ENCODE measurements around the gene TEX19. TPM values are rescaled to one million over a fixed set of nuclear protein-coding genes. Genes with fewer than 3 reads are reported as not detected.
"Not testable (repeated sequence)": the region's sequence is repeated elsewhere in the genome, so short reads cannot be mapped to it uniquely, and the experiment has no call there.

TEX19 gene
- total RNA-seq, 2 donors from 2014 or later: 0.46 to 0.48 TPM

DNA sequence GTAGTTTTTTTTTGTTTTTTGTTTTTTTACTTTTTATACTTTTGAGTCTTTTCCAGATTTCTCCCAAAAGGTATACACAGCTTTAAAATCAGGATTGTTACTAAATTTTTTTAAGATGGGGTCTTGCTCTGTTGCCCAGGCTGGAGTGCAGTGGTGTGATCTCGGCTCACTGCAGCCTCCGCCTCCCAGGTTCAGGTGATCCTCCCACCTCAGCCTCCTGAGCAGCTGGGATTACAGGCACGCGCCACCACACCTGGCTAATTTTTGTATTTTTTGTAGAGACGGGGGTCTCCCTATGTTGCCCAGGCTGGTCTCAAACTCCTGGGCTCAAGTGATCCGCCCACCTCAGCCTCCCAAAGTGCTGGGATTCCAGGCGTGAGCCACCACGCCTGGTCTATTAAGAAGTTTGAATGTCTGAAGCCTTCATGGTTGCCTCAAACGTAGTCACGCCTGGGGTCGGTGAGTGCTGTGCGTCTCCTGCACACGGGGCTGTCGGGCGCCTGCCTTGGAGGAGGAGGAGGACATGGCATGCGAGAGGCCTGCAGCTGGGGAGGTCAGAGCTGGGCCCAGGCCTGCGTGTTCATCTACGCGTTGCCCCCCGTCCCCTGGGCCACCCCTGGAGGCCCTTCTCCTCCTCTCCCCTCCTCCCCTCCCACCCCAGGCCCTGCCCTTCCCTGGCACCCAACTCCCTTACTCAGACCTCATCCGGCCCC, 23.3 kb downstream of the TEX19 start:
- not testable (repeated sequence) for DNase-seq; H3K36me3 Mint-ChIP-seq (ENCODE audit: low read depth)

DNA sequence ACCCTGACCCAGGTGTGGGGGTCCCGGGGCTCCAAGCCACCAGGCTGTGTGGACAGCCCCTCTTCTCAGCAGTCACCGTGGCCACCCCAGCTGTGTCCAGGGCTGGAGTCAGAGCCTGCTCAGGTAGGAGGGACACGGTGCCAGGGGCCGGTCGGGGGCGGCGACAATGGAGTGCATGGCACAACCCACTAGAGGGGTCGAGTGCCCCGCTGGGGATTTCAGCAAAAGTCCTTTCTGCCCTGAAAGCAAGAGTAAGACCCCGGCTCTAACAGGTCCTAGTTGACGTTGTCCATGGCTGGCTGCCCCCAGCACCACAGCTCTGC, 23.8 kb downstream of the TEX19 start:
- H3K36me3 Mint-ChIP-seq (ENCODE audit: low read depth): no peaks in the 10 kb centered on the region
- no peaks in the 10 kb centered on the region for H3K27me3 ChIP-seq (ENCODE audit: control insufficient read depth, insufficient read depth, low read length, poor library complexity, severe bottlenecking)
- no peak overlapping the region for H3K4me3 Mint-ChIP-seq
- H3K9ac ChIP-seq (ENCODE audit: extremely low read depth, low read length, poor library complexity, severe bottlenecking): no peak overlapping the region
- H3K27me3 Mint-ChIP-seq (ENCODE audit: insufficient read depth): peaks cover 11% of the 10 kb centered on the region
- WGBS, 2 experiments (ENCODE audit: insufficient coverage in 1 of 2, insufficient read length in 1 of 2): 86 to 96% methylated on average over 4 to 11 of the region's 11 CpGs
- no peak overlapping the region for H3K27ac ChIP-seq (ENCODE audit: low read depth, low read length)
- no peak for TF ChIP-seq CTCF (conservative IDR thresholded peaks at IDR 0.05)
- no peaks in the 10 kb centered on the region for H3K4me1 Mint-ChIP-seq
- DNase-seq: no peak
- H3K36me3 ChIP-seq (ENCODE audit: control insufficient read depth, insufficient read depth, low read length): no peaks in the 10 kb centered on the region
- no peak overlapping the region for H3K27ac Mint-ChIP-seq
- H3K4me1 ChIP-seq (ENCODE audit: control insufficient read depth, insufficient read depth, low read length): no peaks in the 10 kb centered on the region
- H3K9me3 Mint-ChIP-seq: no peaks in the 10 kb centered on the region
- H3K9me3 ChIP-seq (ENCODE audit: control insufficient read depth, low read length): no peaks in the 10 kb centered on the region
- no peak overlapping the region for H3K4me3 ChIP-seq (ENCODE audit: low read length)

More for the DNA sequence above, 23.3 kb downstream of the TEX19 start:
- H3K4me1 Mint-ChIP-seq; H3K9me3 ChIP-seq (ENCODE audit: control insufficient read depth, low read length); H3K4me3 Mint-ChIP-seq; H3K27ac ChIP-seq (ENCODE audit: low read depth, low read length); H3K9ac ChIP-seq (ENCODE audit: extremely low read depth, low read length, poor library complexity, severe bottlenecking); H3K4me1 ChIP-seq (ENCODE audit: control insufficient read depth, insufficient read depth, low read length); H3K27ac Mint-ChIP-seq; H3K9me3 Mint-ChIP-seq; H3K36me3 ChIP-seq (ENCODE audit: control insufficient read depth, insufficient read depth, low read length); H3K4me3 ChIP-seq (ENCODE audit: low read length); H3K27me3 ChIP-seq (ENCODE audit: control insufficient read depth, insufficient read depth, low read length, poor library complexity, severe bottlenecking): not testable (repeated sequence)
- 93 to 95% methylated on average over 11 to 21 of the region's 21 CpGs for WGBS, 2 experiments (ENCODE audit: insufficient coverage in 1 of 2, insufficient read length in 1 of 2)
- H3K27me3 Mint-ChIP-seq (ENCODE audit: insufficient read depth): peaks cover 11% of the 10 kb centered on the region

DNA sequence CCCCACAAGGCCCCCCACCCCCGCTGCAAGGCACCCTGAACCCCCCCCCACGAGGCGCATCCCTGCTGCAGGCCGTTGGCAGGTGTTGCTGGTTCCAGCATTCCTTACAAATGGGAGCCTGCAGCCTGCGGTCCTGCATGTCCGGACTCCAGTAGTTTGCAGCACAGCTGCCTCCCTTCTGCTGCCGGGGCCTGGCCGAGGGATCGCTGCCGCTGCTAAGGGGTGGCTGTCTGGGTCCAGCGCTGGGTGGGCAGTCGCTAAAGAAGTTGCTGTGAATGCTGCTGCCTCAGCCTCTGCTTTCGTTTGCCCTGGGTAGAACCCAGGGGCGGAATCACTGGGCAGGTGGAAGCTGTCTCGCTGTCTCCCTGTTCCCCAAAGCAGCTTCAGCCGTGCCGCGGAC, 24.4 kb downstream of the TEX19 start:
- no peak overlapping the region for H3K27ac Mint-ChIP-seq
- Histone ChIP-seq H3K4me1 (ENCODE audit: control insufficient read depth, insufficient read depth, low read length) (no peaks in the 10 kb centered on the region), H3K27me3 (ENCODE audit: control insufficient read depth, insufficient read depth, low read length, poor library complexity, severe bottlenecking) (no peaks in the 10 kb centered on the region), H3K4me3 (ENCODE audit: low read length) (no peak overlapping the region), H3K9ac (ENCODE audit: extremely low read depth, low read length, poor library complexity, severe bottlenecking) (no peak overlapping the region), H3K9me3 (ENCODE audit: control insufficient read depth, low read length) (no peaks in the 10 kb centered on the region), H3K27ac (ENCODE audit: low read depth, low read length) (peak overlapping the region; percentile 53), H3K36me3 (ENCODE audit: control insufficient read depth, insufficient read depth, low read length) (no peaks in the 10 kb centered on the region)
- H3K4me1 Mint-ChIP-seq: no peaks in the 10 kb centered on the region
- DNase-seq: no peak
- no peaks in the 10 kb centered on the region for H3K36me3 Mint-ChIP-seq (ENCODE audit: low read depth)
- 87 to 93% methylated on average over 11 to 17 of the region's 18 CpGs for WGBS, 2 experiments (ENCODE audit: insufficient coverage in 1 of 2, insufficient read length in 1 of 2)
- no peaks in the 10 kb centered on the region for H3K9me3 Mint-ChIP-seq
- no peak overlapping the region for H3K4me3 Mint-ChIP-seq
- no peak for TF ChIP-seq CTCF (conservative IDR thresholded peaks at IDR 0.05)
- peaks cover 11% of the 10 kb centered on the region for H3K27me3 Mint-ChIP-seq (ENCODE audit: insufficient read depth)
